Astrocyte (in vitro differentiated cells and primary cell): ENCODE data around the gene CUL2.

Source experiments
- CTCF ChIP-seq: IDR thresholded peaks from 2 replicates; pipeline ENCODE4 v1.5.1; 2011; ENCODE audit warnings: low read depth, mild to moderate bottlenecking, inconsistent platforms, low read length, moderate library complexity; ENCODE audit not compliant: insufficient read depth
- EZH2 ChIP-seq: IDR thresholded peaks from 2 replicates; pipeline ENCODE4 v1.6.1; 2012; ENCODE audit warnings: mild to moderate bottlenecking, low read length, inconsistent platforms; ENCODE audit not compliant: insufficient read depth

GRCh38 chr10:35015843-35016408 is 74.2 kb downstream of the CUL2 start:
- TF ChIP-seq EZH2 (no peak), CTCF (no peak)
